ENCODE measurements around the gene MUC12. TPM values are rescaled to one million over a fixed set of nuclear protein-coding genes. Genes with fewer than 3 reads are reported as not detected.

Gene MUC12
- total RNA-seq, 2 experiments from 2014 or later: 0.50 TPM; not detected in 1

GRCh38 chr7:100947792-100948191 is 21.6 kb upstream of the MUC12 start:
- ChIA-PET CTCF (no interaction called here), POLR2A (no interaction called here)
- DNase-seq: no peak
- Mint-ChIP-seq H3K36me3 (ENCODE audit: low read depth) (no peaks in the 10 kb centered on the region), H3K4me1 (peaks cover 1% of the 10 kb centered on the region), H3K4me3 (no peak overlapping the region), H3K27ac (no peak overlapping the region), H3K9me3 (no peaks in the 10 kb centered on the region), H3K27me3 (peaks cover 16% of the 10 kb centered on the region)

- Mint-ChIP-seq H3K4me3 (no peak within 1 kb of the TSS), H3K36me3 (ENCODE audit: low read depth) (no peaks in the 10 kb centered on the region), H3K4me1 (peaks cover 1% of the 10 kb centered on the region), H3K9me3 (no peaks in the 10 kb centered on the region), H3K27ac (no peak within 1 kb of the TSS), H3K27me3 (peaks cover 12% of the 10 kb centered on the region)
- DNase-seq: no peak
- CTCF ChIA-PET: no interaction called here
- POLR2A ChIA-PET: interaction anchor here (1.0 kb wide), 1 partner anchor 8 kb away, joined by 3 read pairs; no protein-coding TSS in a partner anchor
Observed at GRCh38 chr7:100949227-100949932, 20.0 kb upstream of the MUC12 start, which contains the start of gene MUC3A. Gene MUC3A (plus strand): TSS chr7:100949534. CDS start chr7:100949625, 91 bp downstream.

GRCh38 chr7:100949933-100950443 is 19.4 kb upstream of the MUC12 start:
- Mint-ChIP-seq H3K4me1 (peaks cover 1% of the 10 kb centered on the region), H3K9me3 (no peaks in the 10 kb centered on the region)

GRCh38 chr7:100951172-100951571 is 18.2 kb upstream of the MUC12 start:
- Mint-ChIP-seq H3K4me3 (no peak overlapping the region), H3K4me1 (peaks cover 1% of the 10 kb centered on the region), H3K36me3 (ENCODE audit: low read depth) (no peaks in the 10 kb centered on the region), H3K9me3 (no peaks in the 10 kb centered on the region), H3K27ac (no peak overlapping the region), H3K27me3 (peaks cover 12% of the 10 kb centered on the region)
- POLR2A ChIA-PET: no interaction called here
- CTCF ChIA-PET: no interaction called here
- DNase-seq: no peak

More at GRCh38 chr7:100949933-100950443, 19.4 kb upstream of the MUC12 start:
- Mint-ChIP-seq H3K36me3 (ENCODE audit: low read depth) (no peaks in the 10 kb centered on the region), H3K4me3 (no peak overlapping the region), H3K27me3 (peaks cover 12% of the 10 kb centered on the region), H3K27ac (no peak overlapping the region)
- ChIA-PET POLR2A (interaction anchor here (1.0 kb wide), 1 partner anchor 8 kb away, joined by 3 read pairs; no protein-coding TSS in a partner anchor), CTCF (no interaction called here)
- DNase-seq: no peak

- ChIA-PET POLR2A (no interaction called here), CTCF (interaction anchor here (0.7 kb wide), 1 partner anchor 339 kb away, joined by 3 read pairs; no protein-coding TSS in a partner anchor)
- Mint-ChIP-seq H3K36me3 (ENCODE audit: low read depth) (no peaks in the 10 kb centered on the region), H3K27ac (no peak overlapping the region), H3K4me3 (no peak overlapping the region), H3K9me3 (no peaks in the 10 kb centered on the region), H3K4me1 (peaks cover 1% of the 10 kb centered on the region), H3K27me3 (peaks cover 12% of the 10 kb centered on the region)
- no peak for DNase-seq
Observed at GRCh38 chr7:100951888-100952560, 17.3 kb upstream of the MUC12 start.

- POLR2A ChIA-PET: no interaction called here
- Mint-ChIP-seq H3K9me3 (no peaks in the 10 kb centered on the region), H3K4me1 (peaks cover 1% of the 10 kb centered on the region), H3K36me3 (ENCODE audit: low read depth) (no peaks in the 10 kb centered on the region), H3K4me3 (no peak overlapping the region), H3K27ac (no peak overlapping the region), H3K27me3 (peaks cover 12% of the 10 kb centered on the region)
- no peak for DNase-seq
- CTCF ChIA-PET: interaction anchor here (0.7 kb wide), 1 partner anchor 338 kb away, joined by 3 read pairs; no protein-coding TSS in a partner anchor
Observed at GRCh38 chr7:100952641-100953040, 16.7 kb upstream of the MUC12 start.

GRCh38 chr7:100957832-100958421 is 11.4 kb upstream of the MUC12 start:
- Mint-ChIP-seq H3K4me3 (no peak overlapping the region), H3K9me3 (no peaks in the 10 kb centered on the region), H3K27me3 (peaks cover 1% of the 10 kb centered on the region), H3K27ac (no peak overlapping the region), H3K4me1 (no peaks in the 10 kb centered on the region), H3K36me3 (ENCODE audit: low read depth) (no peaks in the 10 kb centered on the region)
- ChIA-PET POLR2A (interaction anchor here (0.7 to 0.8 kb wide), 2 partner anchors 8 to 1742 kb away, joined by 3 read pairs; partner anchors contain the start of gene MUC3A), CTCF (interaction anchor here (0.5 to 1.4 kb wide), 3 partner anchors 46 to 132 kb away, joined by 3 to 6 read pairs (median 3); no protein-coding TSS in a partner anchor)
- no peak for DNase-seq

- no peak overlapping the region for H3K27ac Mint-ChIP-seq
- no peaks in the 10 kb centered on the region for H3K36me3 Mint-ChIP-seq (ENCODE audit: low read depth)
- DNase-seq: no peak
- no peaks in the 10 kb centered on the region for H3K4me1 Mint-ChIP-seq
- CTCF ChIA-PET: no interaction called here
- H3K4me3 Mint-ChIP-seq: no peak overlapping the region
- H3K27me3 Mint-ChIP-seq: peaks cover 7% of the 10 kb centered on the region
- no peaks in the 10 kb centered on the region for H3K9me3 Mint-ChIP-seq
- POLR2A ChIA-PET: no interaction called here
Observed at GRCh38 chr7:100959894-100960293, 9.5 kb upstream of the MUC12 start.

- POLR2A ChIA-PET: no interaction called here
- H3K27ac Mint-ChIP-seq: no peak overlapping the region
- no peaks in the 10 kb centered on the region for H3K36me3 Mint-ChIP-seq (ENCODE audit: low read depth)
- peaks cover 28% of the 10 kb centered on the region for H3K27me3 Mint-ChIP-seq
- H3K4me3 Mint-ChIP-seq: no peak overlapping the region
- H3K9me3 Mint-ChIP-seq: no peaks in the 10 kb centered on the region
- H3K4me1 Mint-ChIP-seq: peaks cover 17% of the 10 kb centered on the region
- CTCF ChIA-PET: no interaction called here
- DNase-seq: no peak
Observed at GRCh38 chr7:100962537-100962936, 6.8 kb upstream of the MUC12 start.

- DNase-seq: no peak
- peaks cover 18% of the 10 kb centered on the region for H3K4me1 Mint-ChIP-seq
- no peaks in the 10 kb centered on the region for H3K9me3 Mint-ChIP-seq
- no peak overlapping the region for H3K27ac Mint-ChIP-seq
- CTCF ChIA-PET: interaction anchor here (0.6 kb wide), 1 partner anchor 72 kb away, joined by 3 read pairs; no protein-coding TSS in a partner anchor
- H3K36me3 Mint-ChIP-seq (ENCODE audit: low read depth): no peaks in the 10 kb centered on the region
- H3K4me3 Mint-ChIP-seq: no peak overlapping the region
- POLR2A ChIA-PET: no interaction called here
- H3K27me3 Mint-ChIP-seq: peaks cover 35% of the 10 kb centered on the region
Observed at GRCh38 chr7:100963386-100963785, 6.0 kb upstream of the MUC12 start.

GRCh38 chr7:100963874-100964273 is 5.5 kb upstream of the MUC12 start:
- Mint-ChIP-seq H3K4me3 (no peak overlapping the region), H3K4me1 (peaks cover 18% of the 10 kb centered on the region), H3K36me3 (ENCODE audit: low read depth) (no peaks in the 10 kb centered on the region), H3K27me3 (peaks cover 39% of the 10 kb centered on the region), H3K9me3 (no peaks in the 10 kb centered on the region), H3K27ac (no peak overlapping the region)
- DNase-seq: no peak
- ChIA-PET CTCF (interaction anchor here (0.6 kb wide), 1 partner anchor 72 kb away, joined by 3 read pairs; no protein-coding TSS in a partner anchor), POLR2A (no interaction called here)

GRCh38 chr7:100964630-100965029 is 4.7 kb upstream of the MUC12 start:
- no peak for DNase-seq
- ChIA-PET CTCF (no interaction called here), POLR2A (no interaction called here)
- Mint-ChIP-seq H3K27me3 (peaks cover 43% of the 10 kb centered on the region), H3K27ac (no peak overlapping the region), H3K4me3 (no peak overlapping the region), H3K4me1 (peaks cover 18% of the 10 kb centered on the region), H3K36me3 (ENCODE audit: low read depth) (no peaks in the 10 kb centered on the region), H3K9me3 (no peaks in the 10 kb centered on the region)

All from activated CD4-positive, alpha-beta memory T cell treated with anti-CD3 and anti-CD28 coated beads, Interleukin-2, amount 10 ng/mL, durations not matched to agents 7 days and 5 days (primary cell).